GM18868 (cell line): Measurements from ENCODE around the gene TAS1R2.

Source experiments
- ATAC-seq: cut with Tn5 transposase; IDR thresholded peaks from one replicate; pipeline ENCODE4 v1.9.1; 2021; ENCODE audit warnings: mild to moderate bottlenecking, moderate library complexity; ENCODE audit not compliant: unreplicated experiment

The TAS1R2 gene

DNA sequence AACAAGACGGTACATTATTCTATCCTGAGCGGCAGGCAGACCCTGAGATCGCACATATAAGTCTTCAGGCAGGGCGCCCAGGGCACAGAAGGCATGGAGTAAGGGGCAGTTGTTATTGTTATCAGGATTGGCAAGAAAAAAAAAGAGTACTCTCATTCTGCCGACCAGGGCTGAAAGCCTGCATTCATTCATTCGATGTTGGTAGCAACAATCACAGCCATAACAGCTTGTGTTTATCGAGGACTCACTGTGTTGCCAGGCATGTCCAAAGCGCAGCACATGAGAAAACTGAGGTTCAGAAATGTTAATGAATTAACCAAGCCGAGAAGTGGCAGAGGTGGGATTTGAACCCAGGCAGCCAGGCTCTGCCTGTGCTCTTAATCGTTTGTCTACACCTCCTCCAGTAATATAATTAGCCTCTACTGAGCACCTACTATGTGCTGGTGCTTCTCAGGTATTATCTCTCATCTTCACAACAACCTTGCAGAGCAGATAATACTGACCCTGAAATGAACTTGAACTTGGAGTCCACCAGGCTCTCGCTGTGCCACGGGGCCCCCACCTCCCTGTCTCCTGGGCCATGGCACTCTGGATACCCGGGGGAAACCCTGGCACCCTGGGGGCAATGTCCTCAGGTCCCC is 56.2 kb downstream of the TAS1R2 start:
- no peak for ATAC-seq

- no peak for ATAC-seq
Observed at GRCh38 chr1:18802231-18802630, 57.2 kb downstream of the TAS1R2 start.

DNA sequence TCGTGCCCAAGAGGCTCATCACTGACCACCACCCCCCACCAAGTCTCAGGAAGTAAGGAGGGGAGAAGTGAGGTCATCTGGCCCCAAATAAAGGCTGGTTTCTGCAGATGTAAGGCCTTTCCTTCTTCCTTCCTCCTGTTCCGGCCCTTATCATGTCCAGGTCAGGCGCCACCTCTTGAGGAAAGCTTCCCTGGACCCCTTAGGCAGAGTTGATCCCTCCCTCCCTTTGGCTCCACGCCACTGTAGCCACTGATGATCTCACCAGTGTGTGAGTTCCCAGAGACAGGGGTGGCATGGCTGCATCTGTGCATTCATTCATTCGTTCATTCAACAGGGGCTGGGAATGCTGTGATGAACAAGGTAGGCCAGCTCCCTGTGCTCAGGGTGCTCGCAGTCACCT is 59.2 kb downstream of the TAS1R2 start:
- ATAC-seq, result no peak

- no peak for ATAC-seq
Observed at GRCh38 chr1:18799454-18799853, 60.0 kb downstream of the TAS1R2 start.

- ATAC-seq, result no peak
Observed at GRCh38 chr1:18798946-18799345, 60.5 kb downstream of the TAS1R2 start.

- ATAC-seq, result no peak
Observed at GRCh38 chr1:18798533-18798932, 60.9 kb downstream of the TAS1R2 start.

- no peak for ATAC-seq
Observed at GRCh38 chr1:18796950-18797349, 62.5 kb downstream of the TAS1R2 start.

DNA sequence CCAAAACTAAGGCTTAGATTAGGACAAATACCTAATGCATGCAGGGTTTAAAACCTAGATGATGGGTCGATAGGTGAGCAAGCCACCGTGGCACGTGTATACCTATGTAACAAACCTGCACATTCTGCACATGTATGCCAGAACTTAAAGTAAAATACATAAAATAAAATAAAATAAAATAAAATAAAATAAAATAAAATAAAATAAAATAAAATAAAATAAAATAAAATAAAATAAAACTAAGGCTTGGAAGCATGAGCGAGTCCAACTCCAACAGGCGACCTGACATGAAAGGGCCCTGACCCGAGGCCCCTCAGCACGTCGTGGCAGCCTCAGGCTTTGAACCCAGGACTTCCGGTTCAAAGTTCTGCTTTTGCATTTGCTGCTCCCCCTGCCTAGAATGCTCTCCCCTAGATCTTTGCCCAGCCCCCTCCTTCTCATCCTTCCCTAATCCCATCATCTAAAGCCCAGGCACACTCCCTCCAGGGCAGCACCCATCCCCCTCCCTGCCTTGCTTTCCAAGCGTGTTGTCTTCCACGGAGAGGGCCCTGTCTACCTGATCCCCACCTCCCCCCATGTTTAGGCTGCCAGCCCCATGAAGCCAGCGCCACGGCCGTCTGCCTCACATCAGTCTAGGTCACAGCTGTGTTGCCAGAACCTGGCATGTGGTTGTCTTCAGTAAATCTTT is 64.3 kb downstream of the TAS1R2 start:
- ATAC-seq, result no peak

- no peak for ATAC-seq
Observed at GRCh38 chr1:18794561-18794960, 64.9 kb downstream of the TAS1R2 start.

DNA sequence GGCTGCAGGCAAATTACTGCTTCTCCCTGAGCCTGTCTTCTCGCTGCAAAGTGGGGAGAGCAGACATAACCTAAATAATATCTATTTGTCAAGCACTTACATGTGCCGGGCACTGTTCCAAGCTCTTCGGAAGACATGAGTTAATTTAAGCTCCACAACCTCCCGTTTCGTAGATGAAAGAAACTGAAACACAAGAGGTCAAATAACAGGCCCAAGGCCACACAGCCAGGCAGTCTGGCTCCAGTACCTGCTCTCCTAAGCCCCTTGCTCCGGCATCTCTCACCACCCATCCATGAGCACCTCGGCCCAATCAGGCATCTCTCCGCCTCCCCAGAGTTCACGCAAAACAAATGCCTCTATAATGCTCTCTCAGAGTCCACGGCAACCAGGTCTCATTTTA is 65.4 kb downstream of the TAS1R2 start:
- ATAC-seq, result no peak

- ATAC-seq, result no peak
Observed at GRCh38 chr1:18793164-18793563, 66.3 kb downstream of the TAS1R2 start.

GRCh38 chr1:18792747-18793146 is 66.7 kb downstream of the TAS1R2 start:
- ATAC-seq, result no peak
